Right lobe of liver (tissue), 4 donors: ENCODE measurements around the gene ST3GAL5.

ENCODE experiments used
- CTCF ChIP-seq, 4 donors: fragments of 200-600 bp in 3 of 4; fragments of 450-650 bp in 1 of 4; IDR thresholded peaks; one replicate each; pipeline versions ENCODE4 v1.5.1 to v1.8.0; 2016 to 2022; ENCODE audit warnings: antibody characterized with exemption in 4 of 4, mild to moderate bottlenecking in 2 of 4
- POLR2A ChIP-seq: fragments of 450-650 bp; IDR thresholded peaks from one replicate; pipeline ENCODE4 v1.6.1; 2017; ENCODE audit warnings: antibody characterized with exemption, mild to moderate bottlenecking
- donor health status: DM: no; HTN: no; CAD: no.
- donor health status: DM: no; HTN: no; CAD: no.
- donor health status: DM: no; HTN: yes; CAD: no.

DNA sequence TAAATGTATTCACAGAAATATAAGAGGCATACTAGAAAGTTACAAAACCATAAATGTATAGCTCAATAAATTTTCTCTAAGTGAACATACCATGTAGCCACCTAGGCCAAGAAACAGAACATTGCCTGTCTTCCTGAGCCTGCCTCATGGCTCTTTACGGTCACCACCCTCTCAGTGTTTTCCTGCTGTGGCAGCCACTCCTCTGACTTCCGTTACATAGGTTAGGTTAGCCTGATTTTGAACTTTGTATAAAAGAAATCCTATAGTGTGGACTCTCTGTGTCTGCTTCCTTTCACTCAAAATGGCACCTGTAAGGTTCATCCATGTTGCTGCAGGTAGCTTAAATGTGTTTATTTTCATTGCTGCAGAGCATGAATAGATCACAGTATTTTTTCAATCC, 11.6 kb upstream of the ST3GAL5 start:
- TF ChIP-seq POLR2A (no peak), CTCF (IDR thresholded peaks at IDR 0.05) (no peak)
